Stimulated activated CD4-positive, alpha-beta T cell treated with anti-CD3 and anti-CD28 coated beads, Interleukin-1b, Interleukin-23, amount 100 ng/mL, for 24 hours (primary cell): ENCODE results near the gene PKN1.
A peak's percentile ranks its signal among the peaks of the same experiment; 100 is the strongest.

Experiments
- DNase-seq, 4 experiments: peaks; one replicate each; pipeline ENCODE4 v3.0.0-alpha.2; 2020; ENCODE audit warnings: low read depth in 4 of 4, low spot score in 1 of 4

Gene PKN1

GRCh38 chr19:14510311-14511228 lies 77.5 kb downstream of the PKN1 start:
- no peak for DNase-seq

- DNase-seq: no peak
These were observed 78.1 kb downstream of the PKN1 start for GRCh38 chr19:14511229-14511593.

- no peak for DNase-seq
These were observed 79.4 kb downstream of the PKN1 start for GRCh38 chr19:14512406-14512961.

- no peak for DNase-seq
These were observed 81.2 kb downstream of the PKN1 start for GRCh38 chr19:14514215-14514863.

- no peak for DNase-seq
These were observed 82.5 kb downstream of the PKN1 start for GRCh38 chr19:14515501-14516047.

- no peak for DNase-seq
These were observed 83.0 kb downstream of the PKN1 start for GRCh38 chr19:14516048-14516534.

- DNase-seq: no peak
These were observed 83.8 kb downstream of the PKN1 start for GRCh38 chr19:14516746-14517438.

- DNase-seq: no peak
These were observed 84.3 kb downstream of the PKN1 start for GRCh38 chr19:14517446-14517839.

GRCh38 chr19:14517840-14518505 lies 84.9 kb downstream of the PKN1 start, which contains the start of gene DNAJB1:
Gene DNAJB1 (minus strand): TSS chr19:14518397. CDS start chr19:14518349, 48 bp downstream.
- peak in 2 of 4 experiments; percentile 43 to 61 for DNase-seq

GRCh38 chr19:14519245-14519859 lies 86.2 kb downstream of the PKN1 start:
- no peak for DNase-seq

GRCh38 chr19:14519860-14520407 lies 86.8 kb downstream of the PKN1 start:
- no peak for DNase-seq

GRCh38 chr19:14520543-14520942 lies 87.4 kb downstream of the PKN1 start:
- DNase-seq: no peak
